HepG2 (cell line): ENCODE results near the gene CIT. TPM values are rescaled to one million over a fixed set of nuclear protein-coding genes. Genes with fewer than 3 reads are reported as not detected.

Experiments
- MED13 ChIP-seq: sonication (generic); formaldehyde crosslinking; IDR thresholded peaks from 2 replicates; pipeline ENCODE4 v1.5.0; 2020; ENCODE audit warnings: missing genetic modification reagents
- NFRKB ChIP-seq: fragments of 450-650 bp; IDR thresholded peaks from 2 replicates; pipeline ENCODE4 v1.6.1; 2017
- POGZ ChIP-seq: sonication (generic); formaldehyde crosslinking; IDR thresholded peaks from 2 replicates; pipeline ENCODE4 v1.4.0; 2020; ENCODE audit warnings: mild to moderate bottlenecking, missing genetic modification reagents
- RFX1 ChIP-seq: fragments of 450-650 bp; IDR thresholded peaks from 2 replicates; pipeline ENCODE4 v1.6.1; 2017
- SOX5 ChIP-seq: IDR thresholded peaks from 2 replicates; pipeline ENCODE4 v1.6.1; 2016; ENCODE audit warnings: borderline replicate concordance
- YEATS4 ChIP-seq: sonication (generic); formaldehyde crosslinking; IDR thresholded peaks from 2 replicates; pipeline ENCODE4 v1.4.0; 2020; ENCODE audit warnings: missing genetic modification reagents, borderline replicate concordance
- ZNF121 ChIP-seq: sonication (generic); formaldehyde crosslinking; IDR thresholded peaks from 2 replicates; pipeline ENCODE4 v1.5.0; 2020; ENCODE audit warnings: mild to moderate bottlenecking, missing genetic modification reagents
- ZNF124 ChIP-seq: sonication (generic); formaldehyde crosslinking; IDR thresholded peaks from 2 replicates; pipeline ENCODE4 v1.4.0; 2020; ENCODE audit warnings: missing genetic modification reagents
- ZNF24 ChIP-seq: fragments of 450-650 bp; IDR thresholded peaks from 2 replicates; pipeline ENCODE4 v1.6.1; 2017; ENCODE audit warnings: antibody characterized with exemption, mild to moderate bottlenecking
- ZNF432 ChIP-seq: sonication (generic); formaldehyde crosslinking; IDR thresholded peaks from 2 replicates; pipeline ENCODE4 v1.5.0; 2020; ENCODE audit warnings: missing genetic modification reagents, mild to moderate bottlenecking, borderline replicate concordance
- polyA plus RNA-seq, 8 experiments: library from polyadenylated mRNA; depleted of rRNA in 3 of 8; stranded (reverse) in 7 of 8; unstranded in 1 of 8; fragments of >200 nt; fragmentation: Illumina TruSeq in 4 of 8; extraction: Trizol in 4 of 8; gene quantifications; 2 replicates each; pipeline versions ENCODE4 v1.2.1 to v1.2.3, GENCODE V29; 2011 to 2016; ENCODE audit warnings: low read depth in 4 of 8, missing spikeins in 1 of 8, mixed read lengths in 1 of 8; ENCODE audit not compliant: insufficient read depth in 1 of 8
- total RNA-seq, 5 experiments: library from RNA; depleted of rRNA; stranded (reverse); fragments of >200 nt; fragmentation: Illumina TruSeq; extraction: Trizol; gene quantifications; 2 replicates each; pipeline ENCODE4 v1.2.3, GENCODE V29; 2016; ENCODE audit warnings: low read depth in 1 of 5
- TF ChIP-seq, protein P1 (sequence below), 2 experiments: sonication (generic) in 1 of 2; formaldehyde crosslinking in 1 of 2; IDR thresholded peaks; 2 replicates each; pipeline versions ENCODE4 v1.4.0 to v1.6.1; 2016 to 2020; ENCODE audit warnings: borderline replicate concordance in 1 of 2, low read depth in 1 of 2, mild to moderate bottlenecking in 1 of 2, missing genetic modification reagents in 1 of 2
- TF ChIP-seq, protein P2 (sequence below): sonication (generic); formaldehyde crosslinking; IDR thresholded peaks from 2 replicates; pipeline ENCODE4 v1.4.0; 2020; ENCODE audit warnings: mild to moderate bottlenecking, missing genetic modification reagents
- TF ChIP-seq, protein P3 (sequence below): sonication (generic); formaldehyde crosslinking; IDR thresholded peaks from 2 replicates; pipeline ENCODE4 v1.4.0; 2020; ENCODE audit warnings: missing genetic modification reagents, borderline replicate concordance
- TF ChIP-seq, protein P4 (sequence below): IDR thresholded peaks from 2 replicates; pipeline ENCODE4 v1.6.1; 2018; ENCODE audit warnings: missing genetic modification reagents
- TF ChIP-seq, protein P5 (sequence below): sonication (generic); formaldehyde crosslinking; IDR thresholded peaks from 2 replicates; pipeline ENCODE4 v1.5.1; 2020; ENCODE audit warnings: mild to moderate bottlenecking, missing genetic modification reagents, borderline replicate concordance
- TF ChIP-seq, protein P6 (sequence below): sonication (generic); formaldehyde crosslinking; IDR thresholded peaks from 2 replicates; pipeline ENCODE4 v1.5.0; 2020; ENCODE audit warnings: missing genetic modification reagents

CIT gene
- total and polyA plus RNA-seq, 2 of the 13 experiments (the other 11 are each of a cell fraction or from before 2014, with no cell fraction given) = 7.7 to 11.7 TPM

DNA sequence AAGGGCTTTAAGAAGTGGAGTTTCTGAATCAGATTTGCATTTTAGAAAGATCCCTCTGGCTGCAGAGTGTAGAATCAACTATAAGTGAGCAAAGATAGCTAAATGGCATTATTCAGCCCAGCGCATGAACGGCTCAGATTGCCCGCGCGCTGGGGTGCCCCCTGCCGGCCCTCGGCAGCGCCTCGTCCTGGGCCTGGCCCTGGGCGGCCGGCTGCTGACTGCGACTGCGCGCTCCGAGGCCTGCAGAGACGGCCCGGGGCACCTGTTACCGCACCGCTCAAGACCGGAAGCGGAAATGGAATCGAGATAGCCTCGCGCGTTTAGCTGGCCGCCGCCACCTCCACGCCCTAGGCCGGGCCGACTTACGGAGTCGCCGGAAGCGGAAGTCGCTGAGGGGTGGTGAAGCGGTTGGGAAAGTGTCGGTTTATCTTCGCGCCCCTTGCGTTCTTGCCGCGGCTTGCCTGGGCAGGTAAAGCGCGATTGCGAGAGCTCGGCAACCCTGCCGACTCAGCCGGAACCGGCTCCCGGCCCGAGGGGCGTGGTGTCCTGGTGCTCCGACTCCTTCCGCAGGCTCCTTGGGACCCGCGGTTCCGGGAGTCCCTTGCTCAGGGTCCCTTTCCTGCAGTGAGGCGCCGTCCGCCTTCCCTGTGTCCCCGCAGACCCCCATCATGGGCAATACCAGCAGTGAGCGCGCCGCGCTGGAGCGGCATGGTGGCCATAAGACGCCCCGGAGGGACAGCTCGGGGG, 209.4 kb downstream of the CIT start, which contains the start of gene PRKAB1 (continued):
- TF ChIP-seq, protein P1, sequence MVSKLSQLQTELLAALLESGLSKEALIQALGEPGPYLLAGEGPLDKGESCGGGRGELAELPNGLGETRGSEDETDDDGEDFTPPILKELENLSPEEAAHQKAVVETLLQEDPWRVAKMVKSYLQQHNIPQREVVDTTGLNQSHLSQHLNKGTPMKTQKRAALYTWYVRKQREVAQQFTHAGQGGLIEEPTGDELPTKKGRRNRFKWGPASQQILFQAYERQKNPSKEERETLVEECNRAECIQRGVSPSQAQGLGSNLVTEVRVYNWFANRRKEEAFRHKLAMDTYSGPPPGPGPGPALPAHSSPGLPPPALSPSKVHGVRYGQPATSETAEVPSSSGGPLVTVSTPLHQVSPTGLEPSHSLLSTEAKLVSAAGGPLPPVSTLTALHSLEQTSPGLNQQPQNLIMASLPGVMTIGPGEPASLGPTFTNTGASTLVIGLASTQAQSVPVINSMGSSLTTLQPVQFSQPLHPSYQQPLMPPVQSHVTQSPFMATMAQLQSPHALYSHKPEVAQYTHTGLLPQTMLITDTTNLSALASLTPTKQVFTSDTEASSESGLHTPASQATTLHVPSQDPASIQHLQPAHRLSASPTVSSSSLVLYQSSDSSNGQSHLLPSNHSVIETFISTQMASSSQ (IDR thresholded peaks at IDR 0.05; ENCODE audit: low read depth) = no peak
- TF ChIP-seq, protein P1 (CRISPR knock-in tag; IDR thresholded peaks at IDR 0.05; ENCODE audit: borderline replicate concordance) = no peak; the same call in 1 of the 2 replicates
- TF ChIP-seq MED13 (no peak), NFRKB (no peak), SOX5 (CRISPR knock-in tag) (peak; percentile 45; the same call in 1 of the 2 replicates), ZNF24 (no peak), ZNF432 (CRISPR knock-in tag) (no peak), ZNF121 (CRISPR knock-in tag) (no peak; the same call in 1 of the 2 replicates), ZNF124 (CRISPR knock-in tag) (peak; percentile 31; the same call in 1 of the 2 replicates), YEATS4 (CRISPR knock-in tag) (peak; percentile 56; the same call in 1 of the 2 replicates), POGZ (CRISPR knock-in tag) (peak; percentile 92), RFX1 (no peak)
- TF ChIP-seq, protein P2, sequence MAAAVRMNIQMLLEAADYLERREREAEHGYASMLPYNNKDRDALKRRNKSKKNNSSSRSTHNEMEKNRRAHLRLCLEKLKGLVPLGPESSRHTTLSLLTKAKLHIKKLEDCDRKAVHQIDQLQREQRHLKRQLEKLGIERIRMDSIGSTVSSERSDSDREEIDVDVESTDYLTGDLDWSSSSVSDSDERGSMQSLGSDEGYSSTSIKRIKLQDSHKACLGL = peak; percentile 89
- TF ChIP-seq, protein P3, sequence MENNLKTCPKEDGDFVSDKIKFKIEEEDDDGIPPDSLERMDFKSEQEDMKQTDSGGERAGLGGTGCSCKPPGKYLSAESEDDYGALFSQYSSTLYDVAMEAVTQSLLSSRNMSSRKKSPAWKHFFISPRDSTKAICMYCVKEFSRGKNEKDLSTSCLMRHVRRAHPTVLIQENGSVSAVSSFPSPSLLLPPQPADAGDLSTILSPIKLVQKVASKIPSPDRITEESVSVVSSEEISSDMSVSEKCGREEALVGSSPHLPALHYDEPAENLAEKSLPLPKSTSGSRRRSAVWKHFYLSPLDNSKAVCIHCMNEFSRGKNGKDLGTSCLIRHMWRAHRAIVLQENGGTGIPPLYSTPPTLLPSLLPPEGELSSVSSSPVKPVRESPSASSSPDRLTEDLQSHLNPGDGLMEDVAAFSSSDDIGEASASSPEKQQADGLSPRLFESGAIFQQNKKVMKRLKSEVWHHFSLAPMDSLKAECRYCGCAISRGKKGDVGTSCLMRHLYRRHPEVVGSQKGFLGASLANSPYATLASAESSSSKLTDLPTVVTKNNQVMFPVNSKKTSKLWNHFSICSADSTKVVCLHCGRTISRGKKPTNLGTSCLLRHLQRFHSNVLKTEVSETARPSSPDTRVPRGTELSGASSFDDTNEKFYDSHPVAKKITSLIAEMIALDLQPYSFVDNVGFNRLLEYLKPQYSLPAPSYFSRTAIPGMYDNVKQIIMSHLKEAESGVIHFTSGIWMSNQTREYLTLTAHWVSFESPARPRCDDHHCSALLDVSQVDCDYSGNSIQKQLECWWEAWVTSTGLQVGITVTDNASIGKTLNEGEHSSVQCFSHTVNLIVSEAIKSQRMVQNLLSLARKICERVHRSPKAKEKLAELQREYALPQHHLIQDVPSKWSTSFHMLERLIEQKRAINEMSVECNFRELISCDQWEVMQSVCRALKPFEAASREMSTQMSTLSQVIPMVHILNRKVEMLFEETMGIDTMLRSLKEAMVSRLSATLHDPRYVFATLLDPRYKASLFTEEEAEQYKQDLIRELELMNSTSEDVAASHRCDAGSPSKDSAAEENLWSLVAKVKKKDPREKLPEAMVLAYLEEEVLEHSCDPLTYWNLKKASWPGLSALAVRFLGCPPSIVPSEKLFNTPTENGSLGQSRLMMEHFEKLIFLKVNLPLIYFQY (CRISPR knock-in tag) = 0 out of 2 replicates have a peak, but pooled peaks have one; percentile 13
- TF ChIP-seq, protein P4, sequence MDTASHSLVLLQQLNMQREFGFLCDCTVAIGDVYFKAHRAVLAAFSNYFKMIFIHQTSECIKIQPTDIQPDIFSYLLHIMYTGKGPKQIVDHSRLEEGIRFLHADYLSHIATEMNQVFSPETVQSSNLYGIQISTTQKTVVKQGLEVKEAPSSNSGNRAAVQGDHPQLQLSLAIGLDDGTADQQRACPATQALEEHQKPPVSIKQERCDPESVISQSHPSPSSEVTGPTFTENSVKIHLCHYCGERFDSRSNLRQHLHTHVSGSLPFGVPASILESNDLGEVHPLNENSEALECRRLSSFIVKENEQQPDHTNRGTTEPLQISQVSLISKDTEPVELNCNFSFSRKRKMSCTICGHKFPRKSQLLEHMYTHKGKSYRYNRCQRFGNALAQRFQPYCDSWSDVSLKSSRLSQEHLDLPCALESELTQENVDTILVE (CRISPR knock-in tag) = peak; percentile 99
- TF ChIP-seq, protein P5, sequence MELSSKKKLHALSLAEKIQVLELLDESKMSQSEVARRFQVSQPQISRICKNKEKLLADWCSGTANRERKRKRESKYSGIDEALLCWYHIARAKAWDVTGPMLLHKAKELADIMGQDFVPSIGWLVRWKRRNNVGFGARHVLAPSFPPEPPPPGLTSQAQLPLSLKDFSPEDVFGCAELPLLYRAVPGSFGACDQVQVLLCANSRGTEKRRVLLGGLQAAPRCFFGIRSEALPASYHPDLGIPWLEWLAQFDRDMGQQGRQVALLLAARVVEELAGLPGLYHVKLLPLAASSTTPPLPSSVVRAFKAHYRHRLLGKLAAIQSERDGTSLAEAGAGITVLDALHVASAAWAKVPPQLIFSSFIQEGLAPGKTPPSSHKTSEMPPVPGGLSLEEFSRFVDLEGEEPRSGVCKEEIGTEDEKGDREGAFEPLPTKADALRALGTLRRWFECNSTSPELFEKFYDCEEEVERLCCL (CRISPR knock-in tag) = no peak
- TF ChIP-seq, protein P6, sequence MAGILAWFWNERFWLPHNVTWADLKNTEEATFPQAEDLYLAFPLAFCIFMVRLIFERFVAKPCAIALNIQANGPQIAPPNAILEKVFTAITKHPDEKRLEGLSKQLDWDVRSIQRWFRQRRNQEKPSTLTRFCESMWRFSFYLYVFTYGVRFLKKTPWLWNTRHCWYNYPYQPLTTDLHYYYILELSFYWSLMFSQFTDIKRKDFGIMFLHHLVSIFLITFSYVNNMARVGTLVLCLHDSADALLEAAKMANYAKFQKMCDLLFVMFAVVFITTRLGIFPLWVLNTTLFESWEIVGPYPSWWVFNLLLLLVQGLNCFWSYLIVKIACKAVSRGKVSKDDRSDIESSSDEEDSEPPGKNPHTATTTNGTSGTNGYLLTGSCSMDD = no peak
